ENCODE results near the gene TXNIP. TPM values are rescaled to one million over a fixed set of nuclear protein-coding genes. Genes with fewer than 3 reads are reported as not detected.

The TXNIP gene
- total RNA-seq, 1 donor from 2014 or later: 108 TPM

DNA sequence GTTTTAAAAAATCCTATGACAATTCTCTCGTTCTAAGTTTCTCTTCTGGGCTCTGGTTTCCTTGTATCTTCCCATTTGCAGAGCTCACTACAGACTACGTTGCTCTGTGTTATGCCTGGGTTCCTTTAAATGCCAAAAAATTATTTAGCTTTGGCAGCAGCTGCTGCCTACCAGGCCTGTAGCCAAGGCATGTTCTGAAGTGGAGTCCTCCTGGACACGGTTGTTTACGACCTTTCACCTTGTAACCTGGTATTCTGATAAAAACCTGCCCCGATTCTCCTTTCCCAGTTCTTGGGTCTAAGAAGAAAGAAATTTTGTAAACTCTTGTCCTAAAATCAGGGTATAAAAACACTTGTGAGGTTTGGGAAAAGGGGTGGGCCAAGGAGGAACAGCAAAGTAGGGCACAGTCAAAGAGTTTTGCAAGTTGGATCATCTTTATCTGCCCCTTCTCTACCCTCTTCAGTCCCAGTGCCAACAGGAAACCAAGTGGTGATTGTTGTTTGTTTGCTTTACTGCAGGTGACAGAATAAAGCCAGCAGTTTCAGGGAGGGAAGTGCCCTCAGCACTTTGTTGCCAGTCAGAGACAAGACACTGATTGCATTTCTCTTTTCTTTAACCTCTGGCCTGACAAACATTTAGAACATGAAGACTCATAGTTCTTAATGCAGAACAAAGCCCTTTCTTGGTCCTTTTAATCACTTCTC, 3.1 kb upstream of the TXNIP start:
- Mint-ChIP-seq H3K27ac (peak overlapping the region; percentile 99), H3K4me3 (peak overlapping the region; percentile 70), H3K9me3 (no peaks in the 10 kb centered on the region), H3K36me3 (ENCODE audit: low read depth) (peaks cover 19% of the 10 kb centered on the region), H3K4me1 (ENCODE audit: low read depth) (peaks cover 40% of the 10 kb centered on the region), H3K27me3 (ENCODE audit: insufficient read depth) (no peaks in the 10 kb centered on the region)
- no peak for DNase-seq (ENCODE audit: low spot score)
- intact Hi-C loops (cut with micrococcal nuclease): no loop called here

GRCh38 chr1:145997718-145998023, 1.3 kb upstream of the TXNIP start:
- Mint-ChIP-seq H3K4me1 (ENCODE audit: low read depth) (peaks cover 53% of the 10 kb centered on the region), H3K4me3 (peak overlapping the region; percentile 94), H3K36me3 (ENCODE audit: low read depth) (peaks cover 37% of the 10 kb centered on the region), H3K9me3 (no peaks in the 10 kb centered on the region), H3K27me3 (ENCODE audit: insufficient read depth) (no peaks in the 10 kb centered on the region), H3K27ac (peak overlapping the region; percentile 99)
- intact Hi-C loops (cut with micrococcal nuclease): no loop called here
- DNase-seq (ENCODE audit: low spot score): no peak

DNA sequence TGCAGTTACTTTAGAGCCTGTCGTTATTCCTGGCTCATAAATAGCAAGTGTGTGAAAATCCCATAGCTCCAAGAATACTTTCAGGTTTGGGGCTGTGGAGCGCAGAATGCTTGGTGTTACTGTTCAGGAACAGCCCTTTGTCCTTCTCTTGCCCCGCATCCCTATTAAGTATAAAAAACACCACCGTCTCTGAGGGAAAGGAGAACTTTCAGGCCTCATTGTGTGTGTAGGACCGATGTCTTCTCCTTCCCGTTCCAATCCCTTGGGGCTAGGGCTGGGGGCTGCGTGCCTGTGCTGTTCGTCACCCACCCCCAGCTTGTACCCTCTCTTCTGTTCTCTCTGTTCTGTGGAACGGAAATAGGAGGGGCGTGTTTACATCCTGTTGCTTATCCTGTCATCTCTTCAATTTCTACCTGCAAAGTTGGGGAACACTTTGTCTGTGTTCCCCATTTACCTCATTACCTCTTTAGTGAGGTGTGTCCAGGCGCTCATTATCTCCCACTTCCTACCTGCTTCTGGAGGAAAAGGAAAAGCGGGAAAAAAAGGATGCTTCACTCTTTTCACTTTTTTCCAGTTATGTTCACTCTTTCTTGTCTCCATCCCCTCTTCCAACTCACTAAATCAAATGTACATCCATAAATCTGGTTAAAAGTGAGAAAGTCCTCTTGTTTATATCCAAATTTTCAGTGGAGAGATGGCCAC, 788 bp upstream of the TXNIP start:
- H3K4me3 Mint-ChIP-seq: peak overlapping the region; percentile 94
- H3K27ac Mint-ChIP-seq: peak overlapping the region; percentile 99
- H3K4me1 Mint-ChIP-seq (ENCODE audit: low read depth): peaks cover 58% of the 10 kb centered on the region
- peak; percentile 63 for DNase-seq (ENCODE audit: low spot score)
- no peaks in the 10 kb centered on the region for H3K27me3 Mint-ChIP-seq (ENCODE audit: insufficient read depth)
- intact Hi-C loops (cut with micrococcal nuclease): no loop called here
- H3K36me3 Mint-ChIP-seq (ENCODE audit: low read depth): peaks cover 41% of the 10 kb centered on the region
- no peaks in the 10 kb centered on the region for H3K9me3 Mint-ChIP-seq

- intact Hi-C loops (cut with micrococcal nuclease): loop anchor here (1.0 kb wide), 5 partner anchors 11 to 40 kb away; partner anchors contain the start of genes ANKRD34A, LIX1L and POLR3GL
- peak overlapping the region; percentile 94 for H3K4me3 Mint-ChIP-seq
- peak overlapping the region; percentile 99 for H3K27ac Mint-ChIP-seq
- H3K9me3 Mint-ChIP-seq: no peaks in the 10 kb centered on the region
- H3K36me3 Mint-ChIP-seq (ENCODE audit: low read depth): peaks cover 44% of the 10 kb centered on the region
- H3K4me1 Mint-ChIP-seq (ENCODE audit: low read depth): peaks cover 68% of the 10 kb centered on the region
- no peak for DNase-seq (ENCODE audit: low spot score)
- no peaks in the 10 kb centered on the region for H3K27me3 Mint-ChIP-seq (ENCODE audit: insufficient read depth)
Observed at GRCh38 chr1:145995964-145996432, 381 bp downstream of the TXNIP start.

DNA sequence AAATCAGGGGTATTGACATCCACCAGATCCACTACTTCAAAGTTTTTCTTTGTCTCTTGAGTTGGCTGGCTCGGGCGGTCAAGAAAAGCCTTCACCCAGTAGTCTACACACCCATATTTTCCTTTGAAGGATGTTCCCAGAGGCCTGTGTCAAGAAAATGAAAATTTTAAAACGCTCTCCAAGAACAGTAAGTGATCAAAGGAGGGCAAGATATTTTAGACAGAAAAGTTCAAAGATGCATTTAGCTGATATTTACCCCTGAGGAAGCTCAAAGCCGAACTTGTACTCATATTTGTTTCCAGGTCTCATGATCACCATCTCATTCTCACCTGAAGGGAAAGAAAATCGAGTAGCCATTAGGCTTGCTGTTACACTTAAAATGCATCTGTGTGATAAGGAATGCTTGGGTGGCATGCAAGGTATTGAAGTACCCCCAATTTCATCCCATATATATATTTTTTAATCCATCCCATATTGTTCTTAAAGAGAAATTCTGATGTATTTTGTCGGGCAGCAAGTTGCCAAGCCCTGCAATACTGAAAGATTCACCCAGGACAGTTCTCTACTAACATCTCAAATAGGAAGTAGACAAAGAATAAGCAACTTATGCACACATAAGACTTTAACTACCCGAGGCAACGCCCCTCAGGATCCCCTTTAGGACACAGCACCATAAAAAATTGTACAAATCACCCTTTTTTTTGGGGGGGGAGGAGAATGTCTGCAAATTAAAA, 1.1 kb downstream of the TXNIP start:
- peaks cover 74% of the 10 kb centered on the region for H3K4me1 Mint-ChIP-seq (ENCODE audit: low read depth)
- no peaks in the 10 kb centered on the region for H3K9me3 Mint-ChIP-seq
- H3K27ac Mint-ChIP-seq: peak overlapping the region; percentile 99
- no peaks in the 10 kb centered on the region for H3K27me3 Mint-ChIP-seq (ENCODE audit: insufficient read depth)
- peaks cover 45% of the 10 kb centered on the region for H3K36me3 Mint-ChIP-seq (ENCODE audit: low read depth)
- DNase-seq (ENCODE audit: low spot score): no peak
- H3K4me3 Mint-ChIP-seq: peak overlapping the region; percentile 94
- intact Hi-C loops (cut with micrococcal nuclease): no loop called here

DNA sequence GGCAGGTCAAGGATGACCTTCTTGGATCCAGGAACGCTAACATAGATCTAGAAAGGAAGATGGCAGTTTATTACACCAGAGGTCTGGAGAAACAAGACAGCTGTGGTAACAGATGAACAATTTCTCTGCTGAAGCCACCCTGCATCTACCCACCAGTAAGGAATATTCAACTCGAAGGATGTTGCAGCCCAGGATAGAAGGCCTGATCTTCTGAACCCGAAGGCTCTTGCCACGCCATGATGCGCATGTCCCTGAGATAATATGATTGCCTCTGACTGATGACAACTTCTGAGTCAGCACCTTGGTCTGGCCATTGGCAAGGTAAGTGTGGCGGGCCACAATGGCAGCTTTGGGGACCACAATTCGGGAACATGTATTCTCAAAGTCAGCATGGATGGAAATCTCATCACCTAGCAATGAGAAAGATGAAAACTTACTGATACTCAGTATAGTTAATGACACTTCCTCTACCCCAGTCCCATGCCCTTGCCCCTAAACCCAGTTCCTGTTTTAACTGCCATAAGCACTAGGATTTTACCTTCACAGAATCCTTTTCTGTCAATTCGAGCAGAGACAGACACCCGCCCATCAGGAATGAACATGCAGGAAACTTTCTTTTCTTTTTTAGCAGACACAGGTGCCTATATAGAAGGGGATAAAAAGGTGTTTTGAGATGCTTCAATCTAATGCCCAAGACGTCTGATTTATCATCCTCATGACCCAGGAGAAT, 1.8 kb downstream of the TXNIP start:
- Mint-ChIP-seq H3K27ac (peak overlapping the region; percentile 99), H3K27me3 (ENCODE audit: insufficient read depth) (no peaks in the 10 kb centered on the region), H3K9me3 (no peaks in the 10 kb centered on the region), H3K36me3 (ENCODE audit: low read depth) (peaks cover 45% of the 10 kb centered on the region), H3K4me1 (ENCODE audit: low read depth) (peaks cover 70% of the 10 kb centered on the region), H3K4me3 (peak overlapping the region; percentile 94)
- DNase-seq (ENCODE audit: low spot score): peak; percentile 30
- intact Hi-C loops (cut with micrococcal nuclease): loop anchor here (1.0 kb wide), 1 partner anchor 9 kb away; no protein-coding TSS in a partner anchor

GRCh38 chr1:145993618-145994390, 2.6 kb downstream of the TXNIP start:
- intact Hi-C loops (cut with micrococcal nuclease): loop anchor here (1.0 kb wide), 1 partner anchor 9 kb away; no protein-coding TSS in a partner anchor
- peak overlapping the region; percentile 94 for H3K4me3 Mint-ChIP-seq
- no peaks in the 10 kb centered on the region for H3K9me3 Mint-ChIP-seq
- no peak for DNase-seq (ENCODE audit: low spot score)
- H3K36me3 Mint-ChIP-seq (ENCODE audit: low read depth): peaks cover 45% of the 10 kb centered on the region
- H3K27me3 Mint-ChIP-seq (ENCODE audit: insufficient read depth): no peaks in the 10 kb centered on the region
- H3K4me1 Mint-ChIP-seq (ENCODE audit: low read depth): peaks cover 65% of the 10 kb centered on the region
- H3K27ac Mint-ChIP-seq: peak overlapping the region; percentile 99

DNA sequence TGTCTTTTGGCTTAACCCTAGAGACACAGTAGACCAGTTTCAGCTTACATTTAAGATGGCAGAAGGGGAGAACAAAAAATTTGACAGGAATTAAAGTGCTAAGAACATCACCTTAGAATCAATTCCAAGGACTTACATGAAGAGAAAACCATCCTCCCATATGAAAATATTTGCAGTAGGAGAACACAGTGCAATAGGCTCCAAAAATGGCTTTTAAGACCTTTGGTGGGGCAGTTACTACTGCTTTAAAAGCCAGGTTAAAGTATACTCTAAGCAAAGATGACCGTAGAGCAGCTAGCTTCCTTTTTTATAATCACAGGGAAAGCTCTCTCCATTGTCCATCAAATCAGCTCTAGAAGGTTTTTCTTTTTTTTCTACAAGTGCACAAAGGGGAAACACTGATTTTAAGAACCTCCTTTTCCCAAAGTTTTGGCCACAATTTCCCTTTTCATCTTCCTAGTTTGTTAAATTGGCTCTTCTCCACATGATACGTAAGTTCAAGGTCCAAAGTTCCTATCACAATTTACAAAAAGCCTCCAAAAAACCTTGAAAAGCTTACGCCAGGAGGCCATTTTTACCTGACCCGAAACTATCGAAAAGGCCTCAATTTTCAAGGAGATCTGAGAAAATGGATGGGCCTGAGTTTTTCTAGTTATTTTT, 3.3 kb downstream of the TXNIP start:
- intact Hi-C loops (cut with micrococcal nuclease): no loop called here
- peak overlapping the region; percentile 94 for H3K4me3 Mint-ChIP-seq
- DNase-seq (ENCODE audit: low spot score): no peak
- peak overlapping the region; percentile 99 for H3K27ac Mint-ChIP-seq
- no peaks in the 10 kb centered on the region for H3K9me3 Mint-ChIP-seq
- H3K4me1 Mint-ChIP-seq (ENCODE audit: low read depth): peaks cover 62% of the 10 kb centered on the region
- no peaks in the 10 kb centered on the region for H3K27me3 Mint-ChIP-seq (ENCODE audit: insufficient read depth)
- H3K36me3 Mint-ChIP-seq (ENCODE audit: low read depth): peaks cover 45% of the 10 kb centered on the region

DNA sequence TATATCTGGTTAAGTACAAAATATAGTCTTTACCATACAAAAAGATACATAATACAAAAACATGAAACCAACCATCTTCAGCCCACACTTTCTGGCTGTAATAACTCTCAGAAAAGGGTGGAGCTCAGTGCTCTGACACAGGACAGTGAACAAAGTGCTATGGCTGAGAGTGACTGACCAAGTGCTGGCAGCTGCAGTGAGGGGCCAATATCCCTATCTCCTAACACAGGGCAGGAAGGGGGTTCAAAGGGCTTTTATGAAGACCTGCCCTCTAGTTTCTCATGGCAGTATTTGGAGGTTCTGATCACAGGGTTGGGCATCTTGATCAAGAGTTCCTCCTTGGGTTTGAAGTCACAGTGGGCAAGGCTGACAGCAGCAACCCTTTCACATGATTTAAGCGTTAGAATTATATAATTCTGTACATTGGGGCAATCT, 3.9 kb downstream of the TXNIP start:
- Mint-ChIP-seq H3K4me1 (ENCODE audit: low read depth) (peaks cover 62% of the 10 kb centered on the region), H3K27me3 (ENCODE audit: insufficient read depth) (no peaks in the 10 kb centered on the region), H3K36me3 (ENCODE audit: low read depth) (peaks cover 45% of the 10 kb centered on the region), H3K9me3 (no peaks in the 10 kb centered on the region), H3K4me3 (peak overlapping the region; percentile 94), H3K27ac (peak overlapping the region; percentile 46)
- no peak for DNase-seq (ENCODE audit: low spot score)
- intact Hi-C loops (cut with micrococcal nuclease): no loop called here

GRCh38 chr1:145991735-145992412, 4.5 kb downstream of the TXNIP start:
- H3K4me1 Mint-ChIP-seq (ENCODE audit: low read depth): peaks cover 59% of the 10 kb centered on the region
- DNase-seq (ENCODE audit: low spot score): no peak

DNA sequence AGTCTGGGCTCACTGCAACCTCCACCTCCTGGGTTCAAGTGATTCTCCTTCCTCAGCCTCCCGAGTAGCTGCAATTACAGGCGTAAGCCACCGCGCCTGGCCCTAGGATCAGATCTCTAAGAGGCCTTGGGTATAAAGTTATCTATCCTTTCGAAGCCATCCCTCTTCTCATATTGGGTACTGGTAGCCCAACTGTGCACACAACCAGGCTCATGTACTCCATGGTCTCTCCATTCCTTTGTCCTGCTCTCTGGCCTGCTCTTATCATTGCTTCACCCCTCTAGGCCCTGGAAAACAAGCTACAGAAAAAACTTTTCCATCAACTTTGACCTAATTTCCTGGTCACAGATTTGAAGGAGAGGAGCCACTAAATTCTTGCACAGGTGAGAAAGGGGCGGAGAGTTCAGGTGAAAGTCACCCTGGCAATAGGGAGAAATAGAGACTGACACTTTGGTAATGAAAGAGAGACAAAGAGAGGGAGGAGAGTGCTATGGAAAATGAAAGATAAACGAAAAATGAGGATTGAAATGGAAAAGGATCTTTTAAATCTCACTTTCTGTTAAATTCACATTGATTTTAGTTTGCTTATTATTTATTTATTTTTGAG, 6.0 kb downstream of the TXNIP start:
- Mint-ChIP-seq H3K4me1 (ENCODE audit: low read depth) (peaks cover 70% of the 10 kb centered on the region), H3K4me3 (peak overlapping the region; percentile 37), H3K36me3 (ENCODE audit: low read depth) (peaks cover 36% of the 10 kb centered on the region), H3K9me3 (no peaks in the 10 kb centered on the region), H3K27me3 (ENCODE audit: insufficient read depth) (no peaks in the 10 kb centered on the region), H3K27ac (peak overlapping the region; percentile 13)
- intact Hi-C loops (cut with micrococcal nuclease): no loop called here
- no peak for DNase-seq (ENCODE audit: low spot score)

More at GRCh38 chr1:145991735-145992412, 4.5 kb downstream of the TXNIP start:
- Mint-ChIP-seq H3K27me3 (ENCODE audit: insufficient read depth) (no peaks in the 10 kb centered on the region), H3K9me3 (no peaks in the 10 kb centered on the region), H3K27ac (peak overlapping the region; percentile 66), H3K36me3 (ENCODE audit: low read depth) (peaks cover 45% of the 10 kb centered on the region), H3K4me3 (peak overlapping the region; percentile 57)
- intact Hi-C loops (cut with micrococcal nuclease): no loop called here
